Progenitor cell of endocrine pancreas (in vitro differentiated cells): ENCODE data around the gene AMBP. TPM values are rescaled to one million over a fixed set of nuclear protein-coding genes. Genes with fewer than 3 reads are reported as not detected.
A peak's percentile ranks its signal among the peaks of the same experiment; 100 is the strongest.

Experiments
- DNase-seq: peaks from one replicate; pipeline ENCODE4 v3.0.0; 2021; ENCODE audit warnings: low spot score; ENCODE audit not compliant: unreplicated experiment
- H3K27ac Mint-ChIP-seq: 2 replicates; pipeline ENCODE4 v1.8.0; 2021; ENCODE audit warnings: mild to moderate bottlenecking, moderate library complexity, mixed read lengths
- H3K27me3 Mint-ChIP-seq: 2 replicates; pipeline ENCODE4 v1.8.0; 2021; ENCODE audit warnings: mixed read lengths
- H3K36me3 Mint-ChIP-seq: 2 replicates; pipeline ENCODE4 v1.8.0; 2022; ENCODE audit warnings: mixed read lengths; ENCODE audit not compliant: insufficient read depth
- H3K4me1 Mint-ChIP-seq: 2 replicates; pipeline ENCODE4 v1.8.0; 2021; ENCODE audit warnings: low read depth, mixed read lengths
- H3K4me3 Mint-ChIP-seq: 2 replicates; pipeline ENCODE4 v1.8.0; 2021; ENCODE audit warnings: low read depth, mild to moderate bottlenecking, moderate library complexity, mixed read lengths
- H3K9me3 Mint-ChIP-seq: 2 replicates; pipeline ENCODE4 v1.8.0; 2021; ENCODE audit warnings: low read depth, mixed read lengths
- total RNA-seq: library from RNA; stranded (reverse); gene quantifications from 2 replicates; pipeline ENCODE4 v1.2.1, GENCODE V29; 2021
- TF ChIP-seq, protein P1 (sequence below): fragments of 200-600 bp; sonication (generic); IDR thresholded peaks from one replicate; pipeline ENCODE4 v1.5.0; 2021; ENCODE audit warnings: antibody characterized with exemption, mild to moderate bottlenecking; ENCODE audit not compliant: unreplicated experiment

Gene AMBP
- total RNA-seq, 1 donor from 2014 or later: 678 TPM

DNA sequence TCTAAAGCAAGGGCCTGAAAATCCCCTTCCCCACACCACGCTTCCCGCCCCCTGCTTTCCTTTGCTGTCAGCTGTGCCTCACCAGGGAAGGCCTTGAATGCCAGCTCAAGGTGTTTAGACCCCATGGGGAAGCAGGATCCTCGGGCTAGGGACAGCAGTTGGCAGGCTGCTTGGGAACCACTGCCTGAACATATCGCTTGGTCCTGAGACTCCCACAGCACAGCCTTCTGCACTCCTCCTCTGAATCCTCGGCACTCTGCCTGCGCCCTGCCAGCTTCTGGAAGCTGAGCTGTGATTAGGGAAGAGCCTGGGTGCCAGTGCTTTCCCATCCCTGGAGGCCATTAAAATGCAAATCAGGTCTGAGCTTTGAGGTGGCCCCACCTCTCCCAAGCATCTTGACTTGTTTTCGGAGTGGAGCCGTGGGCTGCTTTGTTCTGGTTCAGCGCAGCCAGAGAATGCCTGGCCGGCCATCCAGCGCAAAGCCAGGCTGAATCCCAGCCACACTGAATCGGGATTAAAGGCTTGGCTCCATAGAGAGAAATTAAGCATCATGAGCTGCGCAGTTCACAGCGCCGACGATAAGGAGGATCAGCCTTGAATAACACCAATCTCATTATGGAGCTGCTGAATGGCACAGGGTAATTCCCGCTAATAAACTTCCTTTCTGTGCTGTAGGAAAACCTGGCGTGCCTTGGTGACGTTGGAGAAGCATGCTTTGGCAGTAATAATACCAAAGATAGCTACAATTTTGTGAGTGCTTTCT lies 40.0 kb downstream of the AMBP start:
- H3K27ac Mint-ChIP-seq: no peak overlapping the region

DNA sequence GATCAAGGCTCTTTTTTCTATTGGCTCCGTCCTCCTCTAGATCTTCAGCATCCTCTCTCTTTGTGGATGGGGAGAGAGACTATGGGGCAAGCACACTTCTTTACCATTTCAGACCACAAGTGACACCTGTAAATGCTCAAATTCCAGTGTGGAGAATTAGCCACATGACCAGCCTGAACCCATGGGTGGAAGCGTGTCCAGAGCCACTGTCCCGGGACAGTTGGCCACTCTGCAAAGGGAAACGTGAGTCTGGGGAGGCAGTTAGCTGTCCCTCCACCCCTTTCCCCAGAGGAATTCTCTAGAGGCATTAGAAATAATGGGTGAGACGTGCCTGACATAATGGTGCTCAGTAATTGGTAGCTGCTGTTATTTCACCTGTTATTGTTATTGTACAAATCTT lies 40.9 kb downstream of the AMBP start:
- Mint-ChIP-seq H3K36me3 (peaks cover 44% of the 10 kb centered on the region), H3K27me3 (no peaks in the 10 kb centered on the region), H3K27ac (no peak overlapping the region), H3K4me3 (no peak overlapping the region), H3K4me1 (no peaks in the 10 kb centered on the region), H3K9me3 (no peaks in the 10 kb centered on the region)
- TF ChIP-seq, protein P1, sequence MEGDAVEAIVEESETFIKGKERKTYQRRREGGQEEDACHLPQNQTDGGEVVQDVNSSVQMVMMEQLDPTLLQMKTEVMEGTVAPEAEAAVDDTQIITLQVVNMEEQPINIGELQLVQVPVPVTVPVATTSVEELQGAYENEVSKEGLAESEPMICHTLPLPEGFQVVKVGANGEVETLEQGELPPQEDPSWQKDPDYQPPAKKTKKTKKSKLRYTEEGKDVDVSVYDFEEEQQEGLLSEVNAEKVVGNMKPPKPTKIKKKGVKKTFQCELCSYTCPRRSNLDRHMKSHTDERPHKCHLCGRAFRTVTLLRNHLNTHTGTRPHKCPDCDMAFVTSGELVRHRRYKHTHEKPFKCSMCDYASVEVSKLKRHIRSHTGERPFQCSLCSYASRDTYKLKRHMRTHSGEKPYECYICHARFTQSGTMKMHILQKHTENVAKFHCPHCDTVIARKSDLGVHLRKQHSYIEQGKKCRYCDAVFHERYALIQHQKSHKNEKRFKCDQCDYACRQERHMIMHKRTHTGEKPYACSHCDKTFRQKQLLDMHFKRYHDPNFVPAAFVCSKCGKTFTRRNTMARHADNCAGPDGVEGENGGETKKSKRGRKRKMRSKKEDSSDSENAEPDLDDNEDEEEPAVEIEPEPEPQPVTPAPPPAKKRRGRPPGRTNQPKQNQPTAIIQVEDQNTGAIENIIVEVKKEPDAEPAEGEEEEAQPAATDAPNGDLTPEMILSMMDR: no peak
- DNase-seq: no peak

More for the DNA sequence above, 40.0 kb downstream of the AMBP start:
- Mint-ChIP-seq H3K9me3 (peaks cover under 1% of the 10 kb centered on the region), H3K4me1 (no peaks in the 10 kb centered on the region), H3K4me3 (no peak overlapping the region), H3K27me3 (no peaks in the 10 kb centered on the region), H3K36me3 (peaks cover 44% of the 10 kb centered on the region)
- no peak for DNase-seq
- TF ChIP-seq, protein P1: no peak

DNA sequence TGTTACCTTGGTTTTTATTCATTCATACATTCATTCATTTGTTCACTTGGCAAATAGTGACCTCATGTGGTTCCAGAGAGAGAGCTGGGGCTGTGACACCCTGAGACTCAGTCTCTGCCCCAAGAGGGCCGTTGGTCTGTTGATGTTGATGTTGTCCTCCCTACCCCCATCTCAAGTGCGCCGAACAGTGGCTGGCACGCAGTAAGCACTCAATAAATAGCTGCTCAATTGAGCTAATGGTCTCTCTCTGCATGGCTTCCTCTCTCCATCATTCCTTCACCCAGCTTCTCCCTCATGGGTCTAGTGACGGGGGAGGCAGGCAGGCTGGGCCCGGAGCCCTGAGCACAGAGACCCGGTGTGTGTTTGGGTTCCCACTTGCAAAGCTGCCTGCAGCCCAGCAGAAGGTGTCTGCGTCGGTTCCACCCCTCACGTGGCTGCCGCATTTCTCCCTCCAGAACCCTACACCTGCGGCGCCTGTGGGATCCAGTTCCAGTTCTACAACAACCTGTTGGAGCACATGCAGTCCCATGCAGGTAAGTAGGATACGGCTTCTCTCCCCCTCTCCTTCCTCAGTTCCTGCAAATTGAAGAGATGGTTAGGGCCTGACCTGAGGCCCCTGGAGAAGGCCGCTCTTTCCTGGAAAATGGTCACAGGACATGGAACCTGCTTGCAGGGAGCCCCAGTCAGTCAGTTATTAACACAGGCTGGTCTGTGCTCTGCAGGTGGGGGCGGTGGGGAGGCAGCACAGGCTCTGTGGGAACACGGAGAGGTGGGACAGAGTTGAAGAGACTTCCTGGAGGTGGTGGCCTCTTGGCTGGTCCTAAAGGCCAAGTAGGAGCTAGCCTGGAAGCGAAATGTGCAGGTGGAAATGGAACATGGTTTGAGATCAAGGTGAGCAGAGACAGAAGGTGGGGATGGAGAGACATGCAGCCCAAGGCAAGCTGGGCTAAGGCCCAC lies 42.0 kb downstream of the AMBP start:
- TF ChIP-seq, protein P1: no peak
- Mint-ChIP-seq H3K4me1 (no peaks in the 10 kb centered on the region), H3K36me3 (peaks cover 37% of the 10 kb centered on the region), H3K27me3 (no peaks in the 10 kb centered on the region), H3K4me3 (no peak overlapping the region), H3K9me3 (no peaks in the 10 kb centered on the region), H3K27ac (peak overlapping the region; percentile 62)
- no peak for DNase-seq

DNA sequence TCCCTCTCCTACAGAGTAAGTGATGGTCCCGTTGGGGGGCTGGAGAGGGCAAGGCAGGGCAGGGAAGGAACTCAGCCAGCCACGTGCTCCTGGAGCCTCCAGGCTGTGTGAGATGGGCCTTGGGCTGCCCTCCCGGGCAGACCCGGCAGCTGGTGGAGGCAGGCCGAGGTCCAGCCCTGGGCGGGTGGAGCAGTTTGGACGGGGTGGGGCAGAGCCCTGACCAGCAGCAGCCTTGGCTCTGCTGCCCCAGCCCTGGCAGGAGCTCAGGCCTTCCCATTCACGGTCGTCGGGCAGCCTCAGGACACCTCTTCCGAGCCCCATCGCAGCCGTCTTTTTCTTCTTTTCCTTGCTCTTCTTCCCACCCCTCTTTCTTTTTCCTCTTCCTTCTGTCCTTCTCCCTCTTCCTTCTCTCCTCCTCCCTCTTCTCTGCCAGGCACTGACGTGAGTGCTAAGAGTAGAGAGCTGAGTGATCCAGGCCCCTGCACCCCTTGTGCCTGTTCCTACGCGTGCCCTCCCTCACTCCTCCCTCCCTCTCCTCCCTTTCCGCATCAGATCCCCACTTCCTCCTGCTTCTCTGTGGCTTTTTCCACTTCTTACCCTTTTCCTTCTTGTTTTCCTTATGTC lies 42.8 kb downstream of the AMBP start:
- no peak overlapping the region for H3K4me3 Mint-ChIP-seq
- H3K27me3 Mint-ChIP-seq: no peaks in the 10 kb centered on the region
- TF ChIP-seq, protein P1: no peak
- peaks cover 37% of the 10 kb centered on the region for H3K36me3 Mint-ChIP-seq
- DNase-seq: no peak
- peak overlapping the region; percentile 62 for H3K27ac Mint-ChIP-seq
- no peaks in the 10 kb centered on the region for H3K9me3 Mint-ChIP-seq
- no peaks in the 10 kb centered on the region for H3K4me1 Mint-ChIP-seq

DNA sequence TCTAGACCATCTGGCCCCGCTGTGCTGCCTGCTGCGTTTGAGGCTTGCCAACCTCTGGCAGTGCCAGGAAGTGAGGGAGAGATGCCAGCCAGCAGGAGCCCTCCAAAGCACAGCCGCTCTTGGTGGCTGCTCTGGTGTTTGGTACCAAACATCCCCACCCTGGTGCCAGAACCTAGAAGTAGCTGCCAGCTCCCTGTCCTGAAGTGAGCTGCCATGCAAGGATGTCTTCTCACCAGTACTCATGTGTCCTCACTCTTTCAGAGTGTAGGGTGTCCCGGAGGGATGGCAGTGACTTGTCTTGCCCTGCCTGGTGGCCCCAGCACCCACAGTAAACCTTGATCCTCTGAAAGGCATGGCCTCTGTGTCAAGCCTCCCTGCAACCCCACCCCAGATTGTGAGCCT lies 43.4 kb downstream of the AMBP start:
- no peak overlapping the region for H3K27ac Mint-ChIP-seq
- TF ChIP-seq, protein P1: no peak
- no peak overlapping the region for H3K4me3 Mint-ChIP-seq
- no peaks in the 10 kb centered on the region for H3K4me1 Mint-ChIP-seq
- H3K9me3 Mint-ChIP-seq: no peaks in the 10 kb centered on the region
- no peak for DNase-seq
- H3K36me3 Mint-ChIP-seq: peaks cover 34% of the 10 kb centered on the region
- H3K27me3 Mint-ChIP-seq: no peaks in the 10 kb centered on the region
